ENCODE results near the gene MAP3K7CL.
"Not testable (repeated sequence)": the region's sequence is repeated elsewhere in the genome, so short reads cannot be mapped to it uniquely, and the experiment has no call there.

Gene MAP3K7CL

GRCh38 chr21:29146726-29147125 lies 16.3 kb downstream of the MAP3K7CL start:
- Mint-ChIP-seq H3K9me3 (no peaks in the 10 kb centered on the region), H3K27ac (no peak overlapping the region), H3K36me3 (ENCODE audit: low read depth) (no peaks in the 10 kb centered on the region), H3K4me3 (no peak overlapping the region), H3K4me1 (ENCODE audit: low read depth) (peaks cover 18% of the 10 kb centered on the region), H3K27me3 (ENCODE audit: low read depth) (no peaks in the 10 kb centered on the region)
- no peak for DNase-seq (ENCODE audit: low spot score)

GRCh38 chr21:29148530-29148929 lies 18.1 kb downstream of the MAP3K7CL start:
- H3K4me3 Mint-ChIP-seq = no peak overlapping the region
- peaks cover 18% of the 10 kb centered on the region for H3K4me1 Mint-ChIP-seq (ENCODE audit: low read depth)
- H3K27me3 Mint-ChIP-seq (ENCODE audit: low read depth) = no peaks in the 10 kb centered on the region
- no peaks in the 10 kb centered on the region for H3K36me3 Mint-ChIP-seq (ENCODE audit: low read depth)
- no peak overlapping the region for H3K27ac Mint-ChIP-seq
- peak; percentile 25 for DNase-seq (ENCODE audit: low spot score)
- no peaks in the 10 kb centered on the region for H3K9me3 Mint-ChIP-seq

- Mint-ChIP-seq H3K27ac (no peak overlapping the region), H3K27me3 (ENCODE audit: low read depth) (peaks cover 4% of the 10 kb centered on the region), H3K4me1 (ENCODE audit: low read depth) (peaks cover 18% of the 10 kb centered on the region), H3K4me3 (no peak overlapping the region), H3K36me3 (ENCODE audit: low read depth) (no peaks in the 10 kb centered on the region), H3K9me3 (no peaks in the 10 kb centered on the region)
- no peak for DNase-seq (ENCODE audit: low spot score)
These were observed 19.5 kb downstream of the MAP3K7CL start for GRCh38 chr21:29149808-29150425.

- no peak overlapping the region for H3K27ac Mint-ChIP-seq
- H3K27me3 Mint-ChIP-seq (ENCODE audit: low read depth) = peaks cover 14% of the 10 kb centered on the region
- no peaks in the 10 kb centered on the region for H3K36me3 Mint-ChIP-seq (ENCODE audit: low read depth)
- H3K4me3 Mint-ChIP-seq = no peak overlapping the region
- peaks cover 12% of the 10 kb centered on the region for H3K4me1 Mint-ChIP-seq (ENCODE audit: low read depth)
- no peak for DNase-seq (ENCODE audit: low spot score)
- H3K9me3 Mint-ChIP-seq = no peaks in the 10 kb centered on the region
These were observed 21.5 kb downstream of the MAP3K7CL start for GRCh38 chr21:29151931-29152330.

GRCh38 chr21:29152916-29153315 lies 22.5 kb downstream of the MAP3K7CL start:
- no peak overlapping the region for H3K4me3 Mint-ChIP-seq
- DNase-seq (ENCODE audit: low spot score) = no peak
- no peaks in the 10 kb centered on the region for H3K9me3 Mint-ChIP-seq
- H3K4me1 Mint-ChIP-seq (ENCODE audit: low read depth) = peaks cover 12% of the 10 kb centered on the region
- H3K36me3 Mint-ChIP-seq (ENCODE audit: low read depth) = no peaks in the 10 kb centered on the region
- peaks cover 14% of the 10 kb centered on the region for H3K27me3 Mint-ChIP-seq (ENCODE audit: low read depth)
- no peak overlapping the region for H3K27ac Mint-ChIP-seq

GRCh38 chr21:29154270-29154669 lies 23.8 kb downstream of the MAP3K7CL start:
- Mint-ChIP-seq H3K27ac (no peak overlapping the region), H3K9me3 (no peaks in the 10 kb centered on the region), H3K4me3 (no peak overlapping the region), H3K27me3 (ENCODE audit: low read depth) (peaks cover 14% of the 10 kb centered on the region), H3K36me3 (ENCODE audit: low read depth) (no peaks in the 10 kb centered on the region), H3K4me1 (ENCODE audit: low read depth) (peaks cover under 1% of the 10 kb centered on the region)
- DNase-seq (ENCODE audit: low spot score) = no peak

- no peaks in the 10 kb centered on the region for H3K9me3 Mint-ChIP-seq
- no peaks in the 10 kb centered on the region for H3K36me3 Mint-ChIP-seq (ENCODE audit: low read depth)
- no peak overlapping the region for H3K27ac Mint-ChIP-seq
- H3K4me1 Mint-ChIP-seq (ENCODE audit: low read depth) = no peaks in the 10 kb centered on the region
- no peak for DNase-seq (ENCODE audit: low spot score)
- no peak overlapping the region for H3K4me3 Mint-ChIP-seq
- H3K27me3 Mint-ChIP-seq (ENCODE audit: low read depth) = peaks cover 17% of the 10 kb centered on the region
These were observed 24.9 kb downstream of the MAP3K7CL start for GRCh38 chr21:29155118-29155932.

GRCh38 chr21:29155933-29156260 lies 25.5 kb downstream of the MAP3K7CL start:
- no peaks in the 10 kb centered on the region for H3K4me1 Mint-ChIP-seq (ENCODE audit: low read depth)
- DNase-seq (ENCODE audit: low spot score) = no peak
- no peaks in the 10 kb centered on the region for H3K36me3 Mint-ChIP-seq (ENCODE audit: low read depth)
- peaks cover 17% of the 10 kb centered on the region for H3K27me3 Mint-ChIP-seq (ENCODE audit: low read depth)
- H3K4me3 Mint-ChIP-seq = no peak overlapping the region
- H3K27ac Mint-ChIP-seq = no peak overlapping the region
- H3K9me3 Mint-ChIP-seq = no peaks in the 10 kb centered on the region

GRCh38 chr21:29157080-29157479 lies 26.6 kb downstream of the MAP3K7CL start:
- no peak overlapping the region for H3K4me3 Mint-ChIP-seq
- peaks cover 17% of the 10 kb centered on the region for H3K27me3 Mint-ChIP-seq (ENCODE audit: low read depth)
- H3K36me3 Mint-ChIP-seq (ENCODE audit: low read depth) = no peaks in the 10 kb centered on the region
- H3K27ac Mint-ChIP-seq = no peak overlapping the region
- no peak for DNase-seq (ENCODE audit: low spot score)
- H3K9me3 Mint-ChIP-seq = no peaks in the 10 kb centered on the region
- no peaks in the 10 kb centered on the region for H3K4me1 Mint-ChIP-seq (ENCODE audit: low read depth)

GRCh38 chr21:29159842-29160241 lies 29.4 kb downstream of the MAP3K7CL start:
- DNase-seq (ENCODE audit: low spot score) = no peak
- Mint-ChIP-seq H3K27ac (no peak overlapping the region), H3K9me3 (no peaks in the 10 kb centered on the region), H3K27me3 (ENCODE audit: low read depth) (peaks cover 15% of the 10 kb centered on the region), H3K4me3 (no peak overlapping the region), H3K4me1 (ENCODE audit: low read depth) (peaks cover 1% of the 10 kb centered on the region), H3K36me3 (ENCODE audit: low read depth) (no peaks in the 10 kb centered on the region)

GRCh38 chr21:29162825-29163224 lies 32.4 kb downstream of the MAP3K7CL start:
- DNase-seq (ENCODE audit: low spot score); H3K36me3 Mint-ChIP-seq (ENCODE audit: low read depth); H3K27ac Mint-ChIP-seq; H3K27me3 Mint-ChIP-seq (ENCODE audit: low read depth); H3K9me3 Mint-ChIP-seq; H3K4me1 Mint-ChIP-seq (ENCODE audit: low read depth); H3K4me3 Mint-ChIP-seq: not testable (repeated sequence)

GRCh38 chr21:29163341-29164115 lies 33.1 kb downstream of the MAP3K7CL start:
- H3K27me3 Mint-ChIP-seq (ENCODE audit: low read depth) = peaks cover 8% of the 10 kb centered on the region
- H3K4me1 Mint-ChIP-seq (ENCODE audit: low read depth) = peaks cover 2% of the 10 kb centered on the region
- no peak overlapping the region for H3K4me3 Mint-ChIP-seq
- no peaks in the 10 kb centered on the region for H3K9me3 Mint-ChIP-seq
- H3K36me3 Mint-ChIP-seq (ENCODE audit: low read depth) = no peaks in the 10 kb centered on the region
- H3K27ac Mint-ChIP-seq = no peak overlapping the region
- no peak for DNase-seq (ENCODE audit: low spot score)

GRCh38 chr21:29164323-29164942 lies 34.0 kb downstream of the MAP3K7CL start:
- Mint-ChIP-seq H3K4me3 (no peak overlapping the region), H3K27ac (no peak overlapping the region), H3K9me3 (no peaks in the 10 kb centered on the region), H3K36me3 (ENCODE audit: low read depth) (no peaks in the 10 kb centered on the region), H3K27me3 (ENCODE audit: low read depth) (peaks cover 6% of the 10 kb centered on the region), H3K4me1 (ENCODE audit: low read depth) (peaks cover 8% of the 10 kb centered on the region)
- no peak for DNase-seq (ENCODE audit: low spot score)

- Mint-ChIP-seq H3K36me3 (ENCODE audit: low read depth) (peaks cover 9% of the 10 kb centered on the region), H3K27me3 (ENCODE audit: low read depth) (peaks cover 5% of the 10 kb centered on the region), H3K27ac (no peak overlapping the region), H3K4me3 (no peak overlapping the region), H3K9me3 (peaks cover 8% of the 10 kb centered on the region), H3K4me1 (ENCODE audit: low read depth) (peaks cover 18% of the 10 kb centered on the region)
- no peak for DNase-seq (ENCODE audit: low spot score)
These were observed 35.9 kb downstream of the MAP3K7CL start for GRCh38 chr21:29166323-29166722.

Measured in T-helper 2 cell treated with Interferon-gamma antibody and Interleukin-4, amounts not matched to agents 5 μg/mL and 100 μg/mL, for 36 hours (primary cell).